CD4-positive, alpha-beta T cell (primary cell): ENCODE results near the gene ZNF19. TPM values are rescaled to one million over a fixed set of nuclear protein-coding genes. Genes with fewer than 3 reads are reported as not detected.

Source experiments
- ATAC-seq: fragments of 200-7000 bp; cut with Tn5 transposase; one replicate; pipeline ENCODE4 v1.10.0; 2022; ENCODE audit warnings: mild to moderate bottlenecking; ENCODE audit not compliant: poor library complexity
- CTCF ChIA-PET: fragments of 350-600 bp; sonication (Branson Sonifier 250); formaldehyde crosslinking; loops from one replicate; lab custom pipeline; 2021; ENCODE audit warnings: antibody characterized with exemption, inconsistent platforms; lab: Charles Lee
- POLR2A ChIA-PET: fragments of 350-600 bp; sonication (Branson Sonifier 250); formaldehyde crosslinking; loops from one replicate; lab custom pipeline; 2021; ENCODE audit warnings: antibody characterized with exemption, inconsistent platforms; lab: Charles Lee
- DNase-seq, 14 experiments: peaks; one replicate each; pipeline ENCODE4 v3.0.0-alpha.2; 2013 to 2020; ENCODE audit warnings: mixed read lengths in 2 of 14
- H3K27ac ChIP-seq, 2 donors: one replicate each; pipeline versions ENCODE4 v1.5.1 to v1.7.0; 2013; ENCODE audit warnings: low read length in 2 of 2, low read depth in 1 of 2, mild to moderate bottlenecking in 1 of 2
- H3K27me3 ChIP-seq, 2 experiments: 1 replicate in 1 of 2; 2 replicates in 1 of 2; pipeline versions ENCODE4 v1.6.1 to v1.7.0; 2013; ENCODE audit warnings: low read length in 2 of 2, control low read depth in 1 of 2, mild to moderate bottlenecking in 1 of 2, moderate library complexity in 1 of 2; ENCODE audit not compliant: insufficient read depth in 2 of 2, control insufficient read depth in 1 of 2
- H3K36me3 ChIP-seq: one replicate; pipeline ENCODE4 v1.6.1; 2013; ENCODE audit warnings: low read length, control low read depth; ENCODE audit not compliant: insufficient read depth
- H3K4me1 ChIP-seq: one replicate; pipeline ENCODE4 v1.6.1; 2013; ENCODE audit warnings: low read length, control low read depth; ENCODE audit not compliant: insufficient read depth
- H3K4me3 ChIP-seq: one replicate; pipeline ENCODE4 v1.5.1; 2013; ENCODE audit warnings: mild to moderate bottlenecking, low read length, moderate library complexity
- H3K9me3 ChIP-seq, 2 experiments: 1 replicate in 1 of 2; 2 replicates in 1 of 2; pipeline versions ENCODE4 v1.6.1 to v1.7.0; 2013; ENCODE audit warnings: low read length in 2 of 2, mild to moderate bottlenecking in 2 of 2, control low read depth in 1 of 2, moderate library complexity in 1 of 2; ENCODE audit not compliant: control insufficient read depth in 1 of 2, insufficient read depth in 1 of 2
- H3K27ac Mint-ChIP-seq: one replicate; pipeline ENCODE4 v1.8.0; 2020; ENCODE audit warnings: mixed read lengths
- H3K27me3 Mint-ChIP-seq: one replicate; pipeline ENCODE4 v1.8.0; 2021; ENCODE audit warnings: mixed read lengths
- H3K36me3 Mint-ChIP-seq: one replicate; pipeline ENCODE4 v1.8.0; 2021; ENCODE audit warnings: low read depth, mixed read lengths
- H3K4me1 Mint-ChIP-seq: one replicate; pipeline ENCODE4 v1.8.0; 2021; ENCODE audit warnings: low read depth, mixed read lengths
- H3K4me3 Mint-ChIP-seq: one replicate; pipeline ENCODE4 v1.8.0; 2020; ENCODE audit warnings: mild to moderate bottlenecking, mixed read lengths
- H3K9me3 Mint-ChIP-seq: one replicate; pipeline ENCODE4 v1.8.0; 2020; ENCODE audit warnings: mixed read lengths
- intact Hi-C, 2 experiments: fragments of 100-400 bp; cut with DNase I in 1 of 2; cut with micrococcal nuclease in 1 of 2; formaldehyde crosslinking; loops; one replicate each; pipeline versions ENCODE4 v1.15.1 to v1.9.0; 2023 to 2025; cut with DNase I, micrococcal nuclease
- total RNA-seq, 174 experiments: library from RNA in 2 of 174; stranded (reverse) in 2 of 174; gene quantifications; one replicate each; pipeline ENCODE4 v1.2.3 and lab custom pipeline; 2021 to 2026
- TF ChIP-seq, protein P1 (sequence below): fragments of 200-600 bp; IDR thresholded peaks from one replicate; pipeline ENCODE4 v1.8.0; 2022; ENCODE audit warnings: antibody characterized with exemption, mild to moderate bottlenecking

Gene ZNF19
- total RNA-seq, 2 experiments from 2014 or later: 4.6 to 6.4 TPM

DNA sequence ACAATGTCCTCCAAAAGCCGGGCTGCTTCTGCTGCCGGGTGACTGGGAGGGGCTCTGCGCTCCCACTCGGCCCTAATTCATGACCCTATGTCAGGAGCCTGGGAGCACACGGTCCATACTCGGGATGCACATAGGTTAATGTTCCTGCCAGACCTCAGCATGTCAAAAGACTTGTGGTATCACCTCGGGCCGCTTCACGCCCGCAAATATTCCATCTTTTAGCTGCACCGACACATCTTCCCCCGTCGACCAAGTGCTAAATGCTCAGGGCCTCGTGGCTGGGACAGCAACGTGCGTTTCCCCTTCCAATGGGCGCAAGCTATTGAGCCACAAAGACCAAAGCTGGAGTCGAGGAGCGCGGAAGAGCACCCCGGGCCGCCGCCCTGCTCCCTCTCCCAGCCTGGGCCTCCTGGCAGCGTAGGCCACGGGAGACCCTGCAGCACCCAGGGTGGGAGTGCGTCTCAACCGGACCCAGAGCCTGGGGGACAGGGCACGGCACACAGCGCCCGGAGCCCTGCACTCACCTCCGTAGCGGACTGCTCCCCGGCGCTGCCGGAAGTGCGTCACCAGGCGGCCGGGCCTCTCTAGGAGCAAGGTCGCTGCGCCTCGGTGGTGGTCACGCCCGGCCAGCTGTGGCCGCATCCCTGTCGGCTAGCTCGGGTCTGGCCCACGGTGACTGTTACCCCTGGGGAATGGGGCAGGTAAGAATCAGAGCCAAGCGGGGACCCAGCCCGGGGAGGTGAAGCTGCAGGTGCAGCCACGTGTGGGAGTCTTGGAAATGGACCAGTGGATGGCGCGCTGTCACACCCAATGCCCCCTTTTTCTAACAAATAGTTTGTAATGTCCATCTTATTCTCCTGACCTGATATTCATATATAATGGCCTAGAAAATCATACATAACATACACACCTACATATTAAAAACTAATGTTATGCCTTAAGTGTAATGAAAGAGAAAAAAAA, 27.2 kb downstream of the ZNF19 start, which contains the start of gene ZNF23:
TSS of gene ZNF23 (minus strand) at position 562 of the 963 bp plus-strand sequence. CDS start 5,451 bp downstream, outside the sequence.
- Histone ChIP-seq H3K36me3 (no peaks in the 10 kb centered on the region), H3K4me1 (peaks cover 11% of the 10 kb centered on the region), H3K9me3 (no peaks in the 10 kb centered on the region), H3K27ac (peak within 1 kb of the TSS; percentile 68 to 79), H3K4me3 (peak within 1 kb of the TSS; percentile 96), H3K27me3 (no peaks in the 10 kb centered on the region)
- H3K9me3 Mint-ChIP-seq: no peaks in the 10 kb centered on the region
- CTCF ChIA-PET: interaction anchor here (0.8 to 1.0 kb wide), 2 partner anchors 22 to 103 kb away, joined by 3 to 5 read pairs; no protein-coding TSS in a partner anchor
- DNase-seq: peak; percentile 53 to 87 (median 72)
- H3K27ac Mint-ChIP-seq: peak within 1 kb of the TSS; percentile 85
- H3K36me3 Mint-ChIP-seq: peaks cover 16% of the 10 kb centered on the region
- H3K4me3 Mint-ChIP-seq: peak within 1 kb of the TSS; percentile 94
- peaks cover 34% of the 10 kb centered on the region for H3K4me1 Mint-ChIP-seq
- peak; percentile 95 for ATAC-seq
- POLR2A ChIA-PET: interaction anchor here (0.6 to 2.1 kb wide), 4 partner anchors 22 to 437 kb away, joined by 4 to 37 read pairs (median 7); no protein-coding TSS in a partner anchor
- no peaks in the 10 kb centered on the region for H3K27me3 Mint-ChIP-seq
- TF ChIP-seq, protein P1, sequence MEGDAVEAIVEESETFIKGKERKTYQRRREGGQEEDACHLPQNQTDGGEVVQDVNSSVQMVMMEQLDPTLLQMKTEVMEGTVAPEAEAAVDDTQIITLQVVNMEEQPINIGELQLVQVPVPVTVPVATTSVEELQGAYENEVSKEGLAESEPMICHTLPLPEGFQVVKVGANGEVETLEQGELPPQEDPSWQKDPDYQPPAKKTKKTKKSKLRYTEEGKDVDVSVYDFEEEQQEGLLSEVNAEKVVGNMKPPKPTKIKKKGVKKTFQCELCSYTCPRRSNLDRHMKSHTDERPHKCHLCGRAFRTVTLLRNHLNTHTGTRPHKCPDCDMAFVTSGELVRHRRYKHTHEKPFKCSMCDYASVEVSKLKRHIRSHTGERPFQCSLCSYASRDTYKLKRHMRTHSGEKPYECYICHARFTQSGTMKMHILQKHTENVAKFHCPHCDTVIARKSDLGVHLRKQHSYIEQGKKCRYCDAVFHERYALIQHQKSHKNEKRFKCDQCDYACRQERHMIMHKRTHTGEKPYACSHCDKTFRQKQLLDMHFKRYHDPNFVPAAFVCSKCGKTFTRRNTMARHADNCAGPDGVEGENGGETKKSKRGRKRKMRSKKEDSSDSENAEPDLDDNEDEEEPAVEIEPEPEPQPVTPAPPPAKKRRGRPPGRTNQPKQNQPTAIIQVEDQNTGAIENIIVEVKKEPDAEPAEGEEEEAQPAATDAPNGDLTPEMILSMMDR: peak; percentile 54
- intact Hi-C loops: loop anchor here (1.0 to 10.0 kb wide), 7 partner anchors 22 to 937 kb away; partner anchors contain the start of genes CMTR2 (in 1 of the 2), COG4 (in 1 of the 2), DHODH (in 1 of the 2) and DHX38 (in 1 of the 2)

DNA sequence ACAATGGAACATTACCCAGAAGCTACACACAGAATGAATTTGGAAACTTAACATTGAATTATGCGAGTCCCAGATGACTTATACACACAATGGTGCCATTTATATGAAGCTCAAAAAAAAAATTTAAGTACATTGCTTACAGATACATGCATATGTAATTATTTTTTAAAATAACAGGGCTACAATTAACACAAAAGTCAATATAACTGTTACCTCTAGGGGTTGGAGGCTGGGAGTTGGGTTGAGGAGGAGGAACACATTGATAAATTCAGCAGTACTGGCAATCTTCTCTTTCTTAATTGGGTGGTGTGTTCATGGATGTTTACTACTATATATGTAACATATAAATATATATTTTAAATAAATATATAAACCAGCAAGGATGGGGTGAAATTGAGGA, 28.2 kb downstream of the ZNF19 start:
- CTCF ChIA-PET: interaction anchor here (0.6 to 1.7 kb wide), 3 partner anchors 48 to 330 kb away, joined by 3 to 5 read pairs (median 3); no protein-coding TSS in a partner anchor
- Histone ChIP-seq H3K9me3 (no peaks in the 10 kb centered on the region), H3K4me1 (peaks cover 11% of the 10 kb centered on the region), H3K27me3 (no peaks in the 10 kb centered on the region), H3K4me3 (peak overlapping the region; percentile 96), H3K36me3 (peaks cover 7% of the 10 kb centered on the region), H3K27ac (no peak overlapping the region)
- ATAC-seq: no peak
- TF ChIP-seq, protein P1: no peak
- Mint-ChIP-seq H3K4me3 (peak overlapping the region; percentile 94), H3K27me3 (no peaks in the 10 kb centered on the region), H3K36me3 (peaks cover 24% of the 10 kb centered on the region), H3K4me1 (peaks cover 34% of the 10 kb centered on the region), H3K27ac (peak overlapping the region; percentile 85), H3K9me3 (no peaks in the 10 kb centered on the region)
- POLR2A ChIA-PET: interaction anchor here (0.6 to 1.2 kb wide), 2 partner anchors 23 to 1954 kb away, joined by 3 to 4 read pairs; no protein-coding TSS in a partner anchor
- intact Hi-C loops: loop anchor here (5.0 to 10.0 kb wide), 6 partner anchors 36 to 936 kb away; partner anchors contain the start of genes CMTR2 (in 1 of the 2), COG4 (in 1 of the 2), DHODH (in 1 of the 2) and DHX38 (in 1 of the 2)
- no peak for DNase-seq

DNA sequence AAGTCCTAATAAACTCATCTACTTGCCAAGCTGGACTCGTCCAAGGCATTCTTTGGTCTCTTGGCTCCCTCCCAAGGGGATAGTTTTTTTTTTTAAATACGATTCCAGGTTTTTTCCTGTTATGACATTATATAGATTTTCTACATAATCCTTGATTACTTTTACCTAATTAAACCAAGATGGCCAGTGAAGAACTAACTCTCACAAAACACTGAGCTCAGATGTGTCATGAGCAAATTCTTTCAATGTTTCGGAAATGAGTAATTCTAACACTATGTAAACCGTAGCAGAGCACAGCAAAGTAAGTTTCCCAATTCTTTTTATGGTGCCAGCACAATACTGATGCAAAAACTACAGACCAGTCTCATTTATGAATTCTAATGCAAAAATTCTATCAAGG, 28.9 kb downstream of the ZNF19 start:
- H3K27ac Mint-ChIP-seq: no peak overlapping the region
- CTCF ChIA-PET: interaction anchor here (0.6 to 1.7 kb wide), 3 partner anchors 47 to 330 kb away, joined by 3 to 5 read pairs (median 3); no protein-coding TSS in a partner anchor

More for the DNA sequence above, 28.9 kb downstream of the ZNF19 start:
- Histone ChIP-seq H3K4me1 (peaks cover 11% of the 10 kb centered on the region), H3K4me3 (no peak overlapping the region), H3K9me3 (no peaks in the 10 kb centered on the region), H3K36me3 (peaks cover 12% of the 10 kb centered on the region), H3K27me3 (no peaks in the 10 kb centered on the region), H3K27ac (no peak overlapping the region)
- DNase-seq: no peak
- Mint-ChIP-seq H3K9me3 (no peaks in the 10 kb centered on the region), H3K27me3 (no peaks in the 10 kb centered on the region), H3K36me3 (peaks cover 31% of the 10 kb centered on the region), H3K4me3 (peak overlapping the region; percentile 94), H3K4me1 (peaks cover 34% of the 10 kb centered on the region)
- POLR2A ChIA-PET: interaction anchor here (1.2 kb wide), 1 partner anchor 24 kb away, joined by 4 read pairs; no protein-coding TSS in a partner anchor
- intact Hi-C loops: loop anchor here (5.0 to 10.0 kb wide), 6 partner anchors 37 to 935 kb away; partner anchors contain the start of genes CMTR2 (in 1 of the 2), COG4 (in 1 of the 2), DHODH (in 1 of the 2) and DHX38 (in 1 of the 2)
- TF ChIP-seq, protein P1: no peak
- ATAC-seq: no peak
